ENCODE measurements around the gene QRFP. TPM values are rescaled to one million over a fixed set of nuclear protein-coding genes. Genes with fewer than 3 reads are reported as not detected.

The QRFP gene
- polyA plus RNA-seq, 3 donors: 0.18 to 0.60 (median 0.21) TPM

DNA sequence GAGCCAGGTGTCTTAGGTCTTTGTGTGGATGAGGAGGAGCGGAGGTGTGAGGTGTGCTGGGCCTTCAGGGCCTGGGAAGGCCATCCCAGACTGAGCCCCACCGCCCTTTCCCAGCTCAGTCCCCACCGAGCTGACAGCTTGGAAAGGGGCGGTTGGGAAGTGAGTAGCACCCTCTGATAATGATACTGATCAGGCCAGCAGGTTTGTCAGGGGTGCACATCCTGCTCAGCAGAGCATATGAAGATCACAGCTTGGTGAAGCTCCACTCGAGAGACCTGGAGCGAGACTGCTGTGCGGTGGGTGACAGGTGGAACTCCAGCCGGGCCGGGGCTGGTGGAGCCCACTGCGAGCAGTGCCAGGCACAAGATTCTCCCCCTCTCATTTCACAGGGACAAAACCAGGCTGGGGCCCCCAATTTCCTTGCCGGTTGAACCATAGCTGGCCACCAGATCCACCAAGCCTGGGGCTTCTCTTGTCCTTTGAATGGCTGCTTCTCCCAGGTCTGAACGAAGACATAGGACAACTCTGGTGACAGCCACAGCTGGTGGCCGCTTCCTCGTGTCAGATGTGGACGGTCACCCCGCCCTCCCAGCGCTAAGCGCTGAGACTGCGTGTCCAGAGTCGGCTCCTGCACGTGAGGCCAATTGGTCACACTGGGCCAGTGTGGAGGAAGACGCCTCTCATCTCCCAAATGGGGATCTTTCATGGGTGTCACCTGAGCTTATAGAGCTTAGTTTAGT, 8.3 kb downstream of the QRFP start:
- no peaks in the 10 kb centered on the region for H3K9me3 ChIP-seq (replicated peaks in 1 of 2; ENCODE audit: control insufficient read depth in 1 of 2, insufficient read depth in 1 of 2, low read length in 2 of 2)
- H2AFZ ChIP-seq (ENCODE audit: insufficient read depth, low read depth, low read length, poor library complexity, severe bottlenecking): no peak overlapping the region
- intact Hi-C loops (cut with micrococcal nuclease): no loop called here
- H3K4me2 ChIP-seq (replicated peaks; ENCODE audit: extremely low read depth, low read length, poor library complexity, severe bottlenecking): no peak overlapping the region
- Mint-ChIP-seq H3K9me3 (no peaks in the 10 kb centered on the region), H3K36me3 (peaks cover 50 to 73% of the 10 kb centered on the region in 2 donors), H3K4me1 (peaks cover 9% of the 10 kb centered on the region), H3K27ac (peak overlapping the region in 2 of 7 donors; percentile 9 to 70), H3K4me3 (no peak overlapping the region), H3K27me3 (ENCODE audit: low read depth in 3 of 3) (peaks cover 0 to 2% (median 0%) of the 10 kb centered on the region in 3 donors)
- TF ChIP-seq, protein P1, sequence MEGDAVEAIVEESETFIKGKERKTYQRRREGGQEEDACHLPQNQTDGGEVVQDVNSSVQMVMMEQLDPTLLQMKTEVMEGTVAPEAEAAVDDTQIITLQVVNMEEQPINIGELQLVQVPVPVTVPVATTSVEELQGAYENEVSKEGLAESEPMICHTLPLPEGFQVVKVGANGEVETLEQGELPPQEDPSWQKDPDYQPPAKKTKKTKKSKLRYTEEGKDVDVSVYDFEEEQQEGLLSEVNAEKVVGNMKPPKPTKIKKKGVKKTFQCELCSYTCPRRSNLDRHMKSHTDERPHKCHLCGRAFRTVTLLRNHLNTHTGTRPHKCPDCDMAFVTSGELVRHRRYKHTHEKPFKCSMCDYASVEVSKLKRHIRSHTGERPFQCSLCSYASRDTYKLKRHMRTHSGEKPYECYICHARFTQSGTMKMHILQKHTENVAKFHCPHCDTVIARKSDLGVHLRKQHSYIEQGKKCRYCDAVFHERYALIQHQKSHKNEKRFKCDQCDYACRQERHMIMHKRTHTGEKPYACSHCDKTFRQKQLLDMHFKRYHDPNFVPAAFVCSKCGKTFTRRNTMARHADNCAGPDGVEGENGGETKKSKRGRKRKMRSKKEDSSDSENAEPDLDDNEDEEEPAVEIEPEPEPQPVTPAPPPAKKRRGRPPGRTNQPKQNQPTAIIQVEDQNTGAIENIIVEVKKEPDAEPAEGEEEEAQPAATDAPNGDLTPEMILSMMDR (IDR thresholded peaks at IDR 0.05): no peak
- DNase-seq: no peak
- H3K4me3 ChIP-seq (replicated peaks in 1 of 3; ENCODE audit: low read depth in 2 of 3, low read length in 3 of 3): no peak overlapping the region
- H4K20me1 ChIP-seq (ENCODE audit: insufficient read depth, low read length): no peaks in the 10 kb centered on the region
- no peak overlapping the region for H3K9ac ChIP-seq (ENCODE audit: insufficient read depth, low read length, poor library complexity, severe bottlenecking)
- no peaks in the 10 kb centered on the region for H3K27me3 ChIP-seq (ENCODE audit: control insufficient read depth in 2 of 2, insufficient read depth in 2 of 2, low read length in 2 of 2)
- peaks cover 8 to 9% of the 10 kb centered on the region in 2 donors for H3K4me1 ChIP-seq (ENCODE audit: control insufficient read depth in 1 of 2, insufficient read depth in 2 of 2, low read length in 2 of 2)
- H3K27ac ChIP-seq (ENCODE audit: low read depth in 1 of 2, low read length in 2 of 2): no peak overlapping the region
- WGBS (ENCODE audit: insufficient coverage): 97% methylated on average over 21 of the region's 22 CpGs
- peaks cover 53 to 63% of the 10 kb centered on the region in 2 donors for H3K36me3 ChIP-seq (replicated peaks in 1 of 2; ENCODE audit: control insufficient read depth in 1 of 2, insufficient read depth in 2 of 2, low read length in 2 of 2)
- no peaks in the 10 kb centered on the region for H3K79me2 ChIP-seq (ENCODE audit: insufficient read depth, low read length)

DNA sequence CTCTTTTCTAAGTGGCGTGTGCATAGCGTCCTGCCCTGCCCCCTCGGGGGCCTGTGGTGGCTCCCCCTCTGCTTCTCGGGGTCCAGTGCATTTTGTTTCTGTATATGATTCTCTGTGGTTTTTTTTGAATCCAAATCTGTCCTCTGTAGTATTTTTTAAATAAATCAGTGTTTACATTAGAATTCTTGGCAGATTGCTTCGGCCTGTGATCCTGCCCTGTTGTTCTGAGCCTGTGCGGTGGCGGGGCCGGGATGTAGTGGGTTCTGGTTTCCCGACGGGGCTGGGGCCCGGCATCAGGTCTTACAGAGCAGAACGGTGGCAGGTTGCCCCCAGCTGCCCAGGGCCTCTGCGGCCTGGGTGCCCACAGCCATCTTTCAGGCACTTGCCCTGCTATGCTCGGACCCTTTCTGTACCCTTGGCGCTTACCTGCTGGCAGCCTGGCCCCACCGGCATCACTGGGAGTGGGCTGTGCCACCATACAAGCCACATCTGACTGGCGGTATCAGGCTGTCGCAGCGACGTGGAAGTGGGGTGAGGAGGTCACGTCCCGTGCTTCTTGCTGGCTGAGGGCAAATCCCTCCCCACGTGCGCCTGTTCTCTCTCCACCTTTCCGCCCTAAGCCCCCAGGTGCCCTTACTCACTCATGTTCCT, 9.0 kb downstream of the QRFP start:
- no peak overlapping the region for H3K27ac ChIP-seq (ENCODE audit: low read depth in 1 of 2, low read length in 2 of 2)
- H3K27me3 ChIP-seq (ENCODE audit: control insufficient read depth in 2 of 2, insufficient read depth in 2 of 2, low read length in 2 of 2): no peaks in the 10 kb centered on the region
- H3K4me1 ChIP-seq (ENCODE audit: control insufficient read depth in 1 of 2, insufficient read depth in 2 of 2, low read length in 2 of 2): peaks cover 1 to 2% of the 10 kb centered on the region in 2 donors
- no peaks in the 10 kb centered on the region for H3K79me2 ChIP-seq (ENCODE audit: insufficient read depth, low read length)
- no peak overlapping the region for H3K4me3 ChIP-seq (replicated peaks in 1 of 3; ENCODE audit: low read depth in 2 of 3, low read length in 3 of 3)
- H3K27me3 Mint-ChIP-seq (ENCODE audit: low read depth in 3 of 3): peaks cover 0 to 2% (median 0%) of the 10 kb centered on the region in 3 donors
- no peaks in the 10 kb centered on the region for H4K20me1 ChIP-seq (ENCODE audit: insufficient read depth, low read length)
- H3K4me1 Mint-ChIP-seq: peaks cover 2% of the 10 kb centered on the region
- H3K36me3 ChIP-seq (replicated peaks in 1 of 2; ENCODE audit: control insufficient read depth in 1 of 2, insufficient read depth in 2 of 2, low read length in 2 of 2): peaks cover 56 to 70% of the 10 kb centered on the region in 2 donors
- 97% methylated on average over 12 of the region's 25 CpGs for WGBS (ENCODE audit: insufficient coverage)
- peaks cover 51 to 78% of the 10 kb centered on the region in 2 donors for H3K36me3 Mint-ChIP-seq
- H3K27ac Mint-ChIP-seq: peak overlapping the region in 1 of 7 donors; percentile 70
- H3K9me3 Mint-ChIP-seq: no peaks in the 10 kb centered on the region
- TF ChIP-seq, protein P1 (IDR thresholded peaks at IDR 0.05): no peak
- no peak overlapping the region for H2AFZ ChIP-seq (ENCODE audit: insufficient read depth, low read depth, low read length, poor library complexity, severe bottlenecking)
- no peak for DNase-seq
- intact Hi-C loops (cut with micrococcal nuclease): no loop called here
- H3K4me2 ChIP-seq (replicated peaks; ENCODE audit: extremely low read depth, low read length, poor library complexity, severe bottlenecking): no peak overlapping the region
- H3K4me3 Mint-ChIP-seq: no peak overlapping the region
- H3K9ac ChIP-seq (ENCODE audit: insufficient read depth, low read length, poor library complexity, severe bottlenecking): no peak overlapping the region
- H3K9me3 ChIP-seq (replicated peaks in 1 of 2; ENCODE audit: control insufficient read depth in 1 of 2, insufficient read depth in 1 of 2, low read length in 2 of 2): no peaks in the 10 kb centered on the region

Measured in CD14-positive monocyte (primary cell).